SU-DHL-6 (cell line): ENCODE data around the gene PCDHA5.

Experiments used
- H2AFZ ChIP-seq: fragments of 200-600 bp; sonication (generic); 2 replicates; pipeline ENCODE4 v1.6.1; 2014; ENCODE audit warnings: low read depth, mild to moderate bottlenecking, moderate library complexity, mixed read lengths, antibody characterized with exemption, low read length; ENCODE audit not compliant: severe bottlenecking
- H3F3A ChIP-seq: fragments of 200-600 bp; shearing (Covaris generic); 2 replicates; pipeline ENCODE4 v1.6.0; 2016; ENCODE audit warnings: antibody characterized with exemption, mild to moderate bottlenecking; ENCODE audit not compliant: insufficient read depth
- H3K27ac ChIP-seq: fragments of 200-600 bp; sonication (generic); 2 replicates; pipeline ENCODE4 v1.5.1; 2016; ENCODE audit warnings: low read depth, mild to moderate bottlenecking, low read length, moderate library complexity, mixed read lengths
- H3K27me3 ChIP-seq: fragments of 200-600 bp; sonication (generic), shearing (Covaris generic); 2 replicates; pipeline ENCODE4 v1.6.0; 2014; ENCODE audit warnings: mild to moderate bottlenecking, low read length
- H3K36me3 ChIP-seq: fragments of 200-600 bp; sonication (generic); 2 replicates; pipeline ENCODE4 v1.6.1; 2014; ENCODE audit warnings: mild to moderate bottlenecking, low read length, mixed read lengths
- H3K4me2 ChIP-seq: fragments of 300-600, 200-600 bp; shearing (Covaris generic), sonication (generic); 2 replicates; pipeline ENCODE4 v1.6.0; 2014; ENCODE audit warnings: low read length, low read depth, mild to moderate bottlenecking; ENCODE audit not compliant: poor library complexity, severe bottlenecking
- H3K4me3 ChIP-seq: fragments of 200-600 bp; sonication (generic); 2 replicates; pipeline ENCODE4 v1.5.1; 2014; ENCODE audit warnings: antibody characterized with exemption, low read length, mild to moderate bottlenecking, mixed read lengths; ENCODE audit not compliant: insufficient read depth, poor library complexity, severe bottlenecking
- H3K79me2 ChIP-seq: fragments of 200-600 bp; sonication (generic); 2 replicates; pipeline ENCODE4 v1.6.1; 2014; ENCODE audit warnings: mild to moderate bottlenecking, low read length, moderate library complexity; ENCODE audit not compliant: insufficient read depth
- H3K9ac ChIP-seq: fragments of 200-600 bp; sonication (generic); 2 replicates; pipeline ENCODE4 v1.7.0; 2014; ENCODE audit warnings: mild to moderate bottlenecking, low read length
- H3K9me2 ChIP-seq: fragments of 200-600 bp; sonication (generic); replicated peaks from 2 replicates; pipeline ENCODE4 v1.6.1; 2014; ENCODE audit warnings: low read length; ENCODE audit not compliant: insufficient read depth
- H3K9me3 ChIP-seq: fragments of 200-600 bp; sonication (generic); 2 replicates; pipeline ENCODE4 v1.6.1; 2014; ENCODE audit warnings: low read length, mixed read lengths; ENCODE audit not compliant: insufficient read depth
- H4K20me1 ChIP-seq: fragments of 200-600 bp; sonication (generic); 2 replicates; pipeline ENCODE4 v1.6.1; 2014; ENCODE audit warnings: low read depth, mild to moderate bottlenecking, antibody characterized with exemption, low read length, moderate library complexity, mixed read lengths
- CTCF ChIP-seq: fragments of 200-600 bp; sonication (generic); IDR thresholded peaks from one replicate; pipeline ENCODE4 v1.5.1; 2017; ENCODE audit warnings: antibody characterized with exemption, mild to moderate bottlenecking, low read length, moderate library complexity; ENCODE audit not compliant: insufficient read depth, poor library complexity, severe bottlenecking
- EZH2phosphoT487 ChIP-seq: fragments of 200-600 bp; sonication (generic), shearing (Covaris generic); conservative IDR thresholded peaks from 2 replicates; pipeline ENCODE4 v1.6.1; 2018; ENCODE audit warnings: mild to moderate bottlenecking, antibody characterized with exemption, low read length, moderate library complexity, mixed read lengths

PCDHA5 gene

GRCh38 chr5:140870221-140871201 lies 49.1 kb downstream of the PCDHA5 start:
- Histone ChIP-seq H2AFZ (no peak overlapping the region), H3K79me2 (no peaks in the 10 kb centered on the region), H3K4me2 (no peak overlapping the region), H3K4me3 (no peak overlapping the region), H3F3A (no peaks in the 10 kb centered on the region), H3K36me3 (no peaks in the 10 kb centered on the region), H3K27me3 (no peaks in the 10 kb centered on the region), H3K27ac (no peak overlapping the region), H3K9ac (no peak overlapping the region), H4K20me1 (no peaks in the 10 kb centered on the region), H3K9me2 (no peaks in the 10 kb centered on the region), H3K9me3 (no peaks in the 10 kb centered on the region)
- TF ChIP-seq EZH2phosphoT487 (no peak), CTCF (no peak)
